Ascending aorta (tissue), 2 donors: ENCODE results near the gene MATN4. TPM values are rescaled to one million over a fixed set of nuclear protein-coding genes. Genes with fewer than 3 reads are reported as not detected.
A peak's percentile ranks its signal among the peaks of the same experiment; 100 is the strongest.

Experiments used
- DNase-seq, 2 donors: peaks; one replicate each; pipeline ENCODE4 v3.0.0-alpha.2; 2019; ENCODE audit warnings: low spot score in 2 of 2
- H3K27ac ChIP-seq, 2 donors: fragments of 200-600 bp; sonication (generic); one replicate each; pipeline ENCODE4 v1.5.1; 2016 to 2017; ENCODE audit warnings: mild to moderate bottlenecking in 1 of 2
- H3K27me3 ChIP-seq: fragments of 200-600 bp; sonication (generic); one replicate; pipeline ENCODE4 v1.5.1; 2017
- H3K36me3 ChIP-seq, 2 donors: fragments of 200-600 bp; sonication (generic); one replicate each; pipeline ENCODE4 v1.5.1; 2016
- H3K4me1 ChIP-seq, 2 donors: fragments of 200-600 bp; sonication (generic); one replicate each; pipeline ENCODE4 v1.5.1; 2016 to 2017; ENCODE audit warnings: mild to moderate bottlenecking in 1 of 2
- H3K4me3 ChIP-seq, 2 donors: fragments of 200-600 bp; sonication (generic); one replicate each; pipeline ENCODE4 v1.5.1; 2016 to 2017; ENCODE audit warnings: mild to moderate bottlenecking in 1 of 2
- H3K9me3 ChIP-seq, 2 donors: fragments of 200-600 bp; sonication (generic); one replicate each; pipeline ENCODE4 v1.5.1; 2016
- intact Hi-C: fragments of 100-400 bp; cut with DNase I; formaldehyde crosslinking; loops from one replicate; pipeline ENCODE4 v1.15.1; 2023
- total RNA-seq: library from RNA; depleted of rRNA; stranded (reverse); fragments of >200 nt; gene quantifications from one replicate; pipeline ENCODE4 v1.1.0, GENCODE V29; 2016
- TF ChIP-seq, protein P1 (sequence below), 3 experiments: fragments of 200-600 bp in 2 of 3; fragments of 450-650 bp in 1 of 3; sonication (generic) in 2 of 3; IDR thresholded peaks; one replicate each; pipeline ENCODE4 v1.5.1; 2016 to 2019; ENCODE audit warnings: antibody characterized with exemption in 3 of 3, mild to moderate bottlenecking in 1 of 3, moderate library complexity in 1 of 3

The MATN4 gene
- total RNA-seq, 1 donor from 2014 or later, result 0.21 TPM

DNA sequence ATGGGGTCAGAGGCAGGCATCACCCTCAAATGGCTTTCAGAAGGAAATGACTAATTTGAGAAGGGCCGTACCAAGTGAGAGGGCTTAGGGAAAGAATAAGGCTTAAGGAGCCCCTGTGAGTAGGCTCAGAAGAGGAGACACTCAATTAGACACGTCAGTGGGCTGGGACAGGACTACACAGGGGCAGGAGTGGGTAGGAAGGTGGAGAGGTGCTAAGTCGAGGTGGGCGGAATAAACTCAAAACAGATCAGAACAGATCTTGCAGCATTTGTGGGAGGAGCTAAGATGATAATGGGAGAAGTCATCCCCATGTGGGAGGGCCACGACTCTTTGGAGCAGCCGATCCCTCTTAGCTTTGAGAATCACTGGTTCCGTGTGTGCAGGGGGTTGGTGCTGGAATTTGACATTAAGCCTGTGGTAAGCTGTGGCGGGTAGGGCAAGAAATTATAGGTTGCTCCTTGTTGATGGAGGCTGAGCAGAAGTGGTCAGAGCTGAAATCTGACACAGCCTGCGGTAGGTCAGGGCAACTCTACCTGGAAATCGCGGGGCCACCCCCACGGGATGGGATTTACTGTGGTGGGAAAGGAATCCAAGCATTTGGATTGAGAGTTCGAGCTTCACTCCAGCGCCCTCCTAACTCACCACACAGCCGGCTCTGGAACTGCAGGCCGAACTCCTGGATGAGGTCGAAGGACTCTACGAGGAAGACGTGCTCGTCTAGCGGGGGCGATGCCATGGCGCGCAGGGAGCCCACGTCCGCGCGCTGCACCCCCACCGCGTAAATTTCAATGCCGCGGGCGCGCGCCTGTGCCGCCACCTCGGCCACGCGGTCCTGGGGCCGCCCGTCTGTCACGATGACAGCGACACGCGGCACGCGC lies 4.3 kb downstream of the MATN4 start:
- Histone ChIP-seq H3K36me3 (no peaks in the 10 kb centered on the region), H3K4me3 (no peak overlapping the region), H3K9me3 (no peaks in the 10 kb centered on the region), H3K27ac (no peak overlapping the region), H3K27me3 (peaks cover 6% of the 10 kb centered on the region), H3K4me1 (peaks cover 0 to 5% of the 10 kb centered on the region in 2 donors)
- DNase-seq, result no peak
- intact Hi-C loops, result no loop called here
- TF ChIP-seq, protein P1, sequence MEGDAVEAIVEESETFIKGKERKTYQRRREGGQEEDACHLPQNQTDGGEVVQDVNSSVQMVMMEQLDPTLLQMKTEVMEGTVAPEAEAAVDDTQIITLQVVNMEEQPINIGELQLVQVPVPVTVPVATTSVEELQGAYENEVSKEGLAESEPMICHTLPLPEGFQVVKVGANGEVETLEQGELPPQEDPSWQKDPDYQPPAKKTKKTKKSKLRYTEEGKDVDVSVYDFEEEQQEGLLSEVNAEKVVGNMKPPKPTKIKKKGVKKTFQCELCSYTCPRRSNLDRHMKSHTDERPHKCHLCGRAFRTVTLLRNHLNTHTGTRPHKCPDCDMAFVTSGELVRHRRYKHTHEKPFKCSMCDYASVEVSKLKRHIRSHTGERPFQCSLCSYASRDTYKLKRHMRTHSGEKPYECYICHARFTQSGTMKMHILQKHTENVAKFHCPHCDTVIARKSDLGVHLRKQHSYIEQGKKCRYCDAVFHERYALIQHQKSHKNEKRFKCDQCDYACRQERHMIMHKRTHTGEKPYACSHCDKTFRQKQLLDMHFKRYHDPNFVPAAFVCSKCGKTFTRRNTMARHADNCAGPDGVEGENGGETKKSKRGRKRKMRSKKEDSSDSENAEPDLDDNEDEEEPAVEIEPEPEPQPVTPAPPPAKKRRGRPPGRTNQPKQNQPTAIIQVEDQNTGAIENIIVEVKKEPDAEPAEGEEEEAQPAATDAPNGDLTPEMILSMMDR (IDR thresholded peaks at IDR 0.05), result no peak

DNA sequence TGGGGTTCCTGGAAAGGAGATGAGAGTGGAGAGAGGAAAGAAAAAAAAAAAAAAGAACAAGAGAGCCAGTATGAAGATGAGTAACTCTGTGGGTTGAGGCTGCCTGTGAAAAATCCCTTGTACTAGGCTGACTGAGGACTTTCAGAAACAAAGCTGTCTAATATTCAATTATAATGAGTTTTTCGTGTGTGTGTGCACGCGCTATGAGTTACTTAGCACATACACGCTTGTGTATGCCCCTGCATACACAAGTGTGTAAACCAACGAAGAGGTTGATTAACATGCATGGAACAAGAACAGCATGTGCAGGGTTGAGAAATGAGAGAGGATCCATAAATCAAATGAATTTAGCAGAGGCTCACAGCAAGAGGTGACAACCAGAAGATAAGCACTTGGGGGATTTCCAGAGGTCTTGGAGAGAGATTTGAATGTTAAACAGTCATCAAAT lies 6.3 kb downstream of the MATN4 start:
- TF ChIP-seq, protein P1 (IDR thresholded peaks at IDR 0.05), result no peak
- intact Hi-C loops, result no loop called here
- H3K4me3 ChIP-seq, result no peak overlapping the region
- no peaks in the 10 kb centered on the region for H3K36me3 ChIP-seq
- H3K9me3 ChIP-seq, result no peaks in the 10 kb centered on the region
- no peak for DNase-seq
- H3K4me1 ChIP-seq, result peaks cover 0 to 5% of the 10 kb centered on the region in 2 donors
- peaks cover 6% of the 10 kb centered on the region for H3K27me3 ChIP-seq
- H3K27ac ChIP-seq, result no peak overlapping the region

DNA sequence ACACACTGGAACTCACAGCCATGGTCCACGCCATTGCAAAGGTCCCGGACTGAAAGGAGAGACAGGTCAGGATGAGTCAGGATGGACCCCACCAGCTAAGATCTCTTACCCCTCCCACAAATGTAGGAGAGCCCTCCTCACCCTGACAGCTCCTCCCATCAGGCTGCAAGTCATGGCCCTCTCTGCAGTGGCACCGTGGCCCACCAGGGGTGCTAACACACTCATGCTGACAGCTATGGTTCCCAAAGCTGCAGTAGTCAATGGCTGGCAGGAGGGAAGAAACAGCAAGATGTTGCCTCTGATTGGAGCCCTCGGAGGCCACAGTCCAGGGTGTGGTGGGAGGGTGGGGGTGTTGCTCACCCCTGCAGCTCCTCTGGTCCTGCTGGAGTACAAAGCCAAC lies 7.1 kb downstream of the MATN4 start:
- H3K36me3 ChIP-seq, result no peaks in the 10 kb centered on the region
- H3K27ac ChIP-seq, result no peak overlapping the region
- intact Hi-C loops, result no loop called here
- no peaks in the 10 kb centered on the region for H3K27me3 ChIP-seq
- H3K4me1 ChIP-seq, result no peaks in the 10 kb centered on the region
- H3K9me3 ChIP-seq, result no peaks in the 10 kb centered on the region
- H3K4me3 ChIP-seq, result no peak overlapping the region
- no peak for DNase-seq
- TF ChIP-seq, protein P1 (IDR thresholded peaks at IDR 0.05), result peak in 1 of 3 experiments; percentile 24

DNA sequence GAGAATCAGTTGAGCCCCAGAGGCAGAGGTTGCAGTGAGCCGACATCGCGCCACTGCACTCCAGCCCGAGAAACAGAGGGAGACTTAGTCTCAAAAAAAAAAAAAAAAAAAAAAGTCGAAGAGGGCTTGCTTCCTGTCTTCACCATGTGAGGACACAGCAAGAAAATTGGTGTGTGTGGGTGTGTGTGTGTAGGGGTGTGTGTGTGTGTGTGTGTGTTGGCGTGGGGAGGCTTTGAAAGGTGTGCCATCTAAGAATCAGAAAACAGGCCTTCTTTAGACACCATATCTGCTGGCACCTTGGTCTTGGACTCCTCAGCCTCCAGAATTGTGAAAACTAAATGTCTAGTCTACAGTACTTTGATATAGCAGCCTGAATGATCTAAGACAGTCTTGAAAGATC lies 8.3 kb downstream of the MATN4 start:
- H3K4me1 ChIP-seq, result no peaks in the 10 kb centered on the region
- H3K36me3 ChIP-seq, result no peaks in the 10 kb centered on the region
- intact Hi-C loops, result no loop called here
- no peak for DNase-seq
- no peak overlapping the region for H3K4me3 ChIP-seq
- no peaks in the 10 kb centered on the region for H3K27me3 ChIP-seq
- TF ChIP-seq, protein P1 (IDR thresholded peaks at IDR 0.05), result no peak
- no peaks in the 10 kb centered on the region for H3K9me3 ChIP-seq
- no peak overlapping the region for H3K27ac ChIP-seq

DNA sequence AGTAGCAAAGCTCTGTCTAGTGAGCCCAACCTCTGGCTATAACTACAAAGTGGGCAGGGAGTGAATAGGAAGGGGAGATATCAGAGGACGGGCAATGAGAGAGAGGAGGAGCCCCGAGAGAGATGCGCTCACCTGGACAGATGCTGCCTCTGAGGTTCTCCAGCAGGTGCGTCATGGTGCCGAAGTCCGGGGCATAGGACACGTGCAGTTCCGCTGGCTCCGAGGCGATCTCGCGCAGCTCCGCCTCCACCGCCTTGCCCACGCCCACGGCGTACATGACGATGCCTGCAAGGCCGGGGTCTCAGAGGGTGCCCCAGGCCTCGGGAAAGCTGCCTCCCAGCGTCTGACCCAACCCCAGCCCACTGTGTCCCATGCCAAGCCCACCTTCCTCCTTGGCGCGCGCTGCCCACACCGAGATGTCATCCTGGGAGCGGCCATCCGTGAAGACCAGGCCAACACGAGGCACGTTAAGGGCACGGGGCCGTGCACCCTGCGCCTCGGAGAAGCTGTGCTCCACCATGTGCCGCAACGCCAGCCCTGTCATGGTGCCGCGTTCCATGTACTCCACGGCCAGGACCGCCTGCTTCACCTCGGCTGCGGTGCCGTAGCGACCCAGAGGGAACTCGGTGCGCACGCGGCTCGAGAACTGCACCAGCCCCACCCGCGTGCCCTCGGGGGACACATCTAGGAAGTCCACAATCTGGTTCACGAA lies 10.2 kb downstream of the MATN4 start:
- no peaks in the 10 kb centered on the region for H3K27me3 ChIP-seq
- no peaks in the 10 kb centered on the region for H3K9me3 ChIP-seq
- no peak for DNase-seq
- H3K36me3 ChIP-seq, result no peaks in the 10 kb centered on the region
- H3K4me3 ChIP-seq, result no peak overlapping the region
- no peak overlapping the region for H3K27ac ChIP-seq
- intact Hi-C loops, result no loop called here
- H3K4me1 ChIP-seq, result peaks cover 0 to 4% of the 10 kb centered on the region in 2 donors
- TF ChIP-seq, protein P1 (IDR thresholded peaks at IDR 0.05), result no peak
